GM19324 (cell line): ENCODE results near the gene NCCRP1.

ENCODE experiments used
- ATAC-seq: cut with Tn5 transposase; IDR thresholded peaks from one replicate; pipeline ENCODE4 v1.9.1; 2021; ENCODE audit warnings: mild to moderate bottlenecking, moderate library complexity; ENCODE audit not compliant: unreplicated experiment, low FRiP score

NCCRP1 gene

DNA sequence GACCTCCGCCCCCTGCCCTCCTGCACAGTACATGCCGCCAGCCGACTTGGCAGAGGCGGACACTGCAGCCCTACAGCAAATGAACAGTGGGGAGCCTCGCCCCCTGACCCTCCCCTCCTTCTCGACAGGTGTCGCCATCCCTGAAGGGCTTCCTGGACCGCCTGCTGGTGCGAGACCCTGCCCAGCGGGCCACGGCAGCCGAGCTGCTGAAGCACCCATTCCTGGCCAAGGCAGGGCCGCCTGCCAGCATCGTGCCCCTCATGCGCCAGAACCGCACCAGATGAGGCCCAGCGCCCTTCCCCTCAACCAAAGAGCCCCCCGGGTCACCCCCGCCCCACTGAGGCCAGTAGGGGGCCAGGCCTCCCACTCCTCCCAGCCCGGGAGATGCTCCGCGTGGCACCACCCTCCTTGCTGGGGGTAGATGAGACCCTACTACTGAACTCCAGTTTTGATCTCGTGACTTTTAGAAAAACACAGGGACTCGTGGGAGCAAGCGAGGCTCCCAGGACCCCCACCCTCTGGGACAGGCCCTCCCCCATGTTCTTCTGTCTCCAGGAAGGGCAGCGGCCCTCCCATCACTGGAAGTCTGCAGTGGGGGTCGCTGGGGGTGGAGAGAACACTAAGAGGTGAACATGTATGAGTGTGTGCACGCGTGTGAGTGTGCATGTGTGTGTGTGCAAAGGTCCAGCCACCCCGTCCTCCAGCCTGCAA, 18.3 kb upstream of the NCCRP1 start:
- ATAC-seq, result no peak

DNA sequence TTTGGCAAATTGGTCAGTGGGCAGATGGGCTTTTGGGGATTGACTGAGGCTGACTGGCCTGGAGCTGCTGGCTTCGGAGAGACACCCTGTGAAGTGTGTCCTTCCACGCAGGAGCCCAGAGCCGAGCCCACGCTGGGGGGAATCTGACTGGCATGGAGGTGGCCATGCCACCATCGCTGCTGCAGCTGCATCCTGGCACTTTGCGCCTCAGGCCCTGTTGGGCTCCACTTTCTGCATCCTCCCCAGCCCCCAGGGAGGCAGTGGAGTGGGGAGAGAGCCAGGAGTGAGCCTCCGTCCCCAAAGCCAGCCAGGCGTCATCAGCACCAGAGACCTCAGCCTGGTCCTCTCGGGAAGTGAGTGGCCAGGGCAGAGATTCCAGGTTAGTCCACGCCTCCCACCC, 17.0 kb upstream of the NCCRP1 start:
- ATAC-seq, result no peak

DNA sequence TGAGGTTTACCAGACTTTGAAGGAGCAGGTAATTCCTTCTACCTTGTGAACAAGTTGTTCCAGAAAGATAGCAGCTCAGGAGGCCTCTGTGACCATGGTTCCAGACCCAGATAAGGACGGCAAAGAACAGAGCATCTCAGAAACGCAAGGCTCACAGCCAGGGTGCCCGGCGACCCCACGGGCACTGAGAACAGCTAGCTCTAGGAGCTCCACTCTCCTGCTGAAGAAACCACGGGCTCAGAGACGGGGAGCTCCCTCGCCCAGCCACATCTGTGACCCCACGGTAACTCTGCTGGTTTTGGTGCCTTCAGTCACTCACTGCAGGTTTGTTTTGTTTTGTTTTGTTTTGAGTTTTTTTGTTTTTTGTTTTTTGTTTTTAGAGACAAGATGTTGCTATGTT, 16.0 kb upstream of the NCCRP1 start:
- no peak for ATAC-seq

DNA sequence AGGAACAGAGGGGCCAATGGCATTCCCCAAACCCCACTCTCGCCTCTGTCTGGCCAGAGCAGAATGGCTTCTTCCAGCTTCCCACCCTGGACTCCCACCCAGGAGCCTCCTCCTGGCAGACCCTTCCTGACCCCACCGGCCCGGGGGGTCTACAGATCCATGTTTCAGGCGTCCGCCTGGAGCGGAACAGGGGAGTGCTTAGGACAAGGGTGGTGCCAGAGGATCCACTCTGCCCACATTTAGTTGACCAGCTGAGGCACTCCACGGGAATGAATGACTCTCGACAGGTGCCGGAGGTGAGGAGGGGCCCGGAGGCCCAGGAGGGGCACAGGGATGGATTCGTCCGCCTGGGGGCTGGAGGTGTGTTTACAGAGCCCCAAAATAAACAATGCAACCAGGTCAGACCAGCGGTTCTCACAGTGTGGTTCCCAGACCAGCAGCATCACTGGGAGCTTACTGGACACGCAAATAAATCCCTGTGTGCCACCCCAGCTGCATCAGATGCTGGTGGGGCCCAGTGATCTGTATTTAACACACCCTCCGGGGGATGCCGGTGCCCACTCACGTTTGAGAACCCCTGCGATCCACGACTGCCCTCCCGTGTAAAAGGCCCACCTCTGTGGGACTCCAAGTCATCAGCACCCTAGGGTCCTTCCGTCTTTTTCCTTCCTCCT, 15.1 kb upstream of the NCCRP1 start:
- ATAC-seq, result no peak

DNA sequence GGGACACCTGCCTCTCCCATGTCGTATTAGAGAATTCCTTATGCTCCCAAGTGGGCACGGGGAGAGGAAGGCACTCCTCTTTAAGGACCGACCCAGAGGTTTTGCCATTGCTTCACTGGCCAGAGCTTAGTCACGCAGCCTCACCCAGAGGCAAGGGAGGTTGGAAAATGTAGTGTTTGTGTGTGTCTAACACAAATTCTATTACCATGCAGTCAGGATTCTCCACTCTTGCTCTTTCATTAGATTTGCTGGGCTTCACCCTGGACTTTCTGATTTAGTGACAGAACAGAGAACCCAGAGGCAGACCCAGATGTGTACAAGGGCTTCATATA, 14.6 kb upstream of the NCCRP1 start:
- no peak for ATAC-seq

DNA sequence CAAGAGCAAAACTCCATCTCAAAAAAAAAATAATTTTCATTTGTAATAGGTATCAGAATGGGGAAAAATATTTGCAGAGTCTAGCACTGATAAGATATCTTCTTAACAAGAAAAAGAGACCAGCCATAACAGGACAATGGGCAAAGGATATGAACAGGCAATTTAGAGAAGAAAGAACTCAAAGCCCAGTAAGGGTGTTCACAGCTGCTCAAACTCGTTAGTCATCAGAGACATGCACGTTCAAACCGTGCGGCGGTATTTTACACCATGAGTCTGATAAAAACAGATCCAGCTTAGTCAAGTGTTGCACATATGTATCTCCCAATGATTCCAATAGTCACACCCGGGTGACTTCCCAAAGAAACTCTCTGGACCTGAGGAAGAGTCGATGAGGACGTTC, 13.7 kb upstream of the NCCRP1 start:
- no peak for ATAC-seq

DNA sequence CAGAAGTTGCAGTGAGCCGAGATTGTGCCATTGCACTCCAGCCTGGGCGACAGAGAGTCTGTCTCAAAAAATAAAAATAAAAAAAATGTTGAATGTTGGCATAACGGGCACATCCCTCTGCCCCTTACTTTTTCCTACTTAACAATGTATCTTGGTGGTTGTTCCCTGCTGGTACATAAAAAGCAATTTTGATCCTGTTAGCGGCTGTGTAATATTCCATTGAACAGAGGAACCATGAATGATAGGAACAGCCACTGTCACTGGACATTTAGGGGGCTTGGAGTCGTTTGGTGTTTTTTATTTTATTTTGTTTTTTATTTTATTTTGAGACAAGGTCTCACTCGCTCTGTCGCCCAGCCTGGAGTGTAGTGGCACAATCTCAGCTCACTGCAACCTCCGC, 10.4 kb upstream of the NCCRP1 start:
- no peak for ATAC-seq

DNA sequence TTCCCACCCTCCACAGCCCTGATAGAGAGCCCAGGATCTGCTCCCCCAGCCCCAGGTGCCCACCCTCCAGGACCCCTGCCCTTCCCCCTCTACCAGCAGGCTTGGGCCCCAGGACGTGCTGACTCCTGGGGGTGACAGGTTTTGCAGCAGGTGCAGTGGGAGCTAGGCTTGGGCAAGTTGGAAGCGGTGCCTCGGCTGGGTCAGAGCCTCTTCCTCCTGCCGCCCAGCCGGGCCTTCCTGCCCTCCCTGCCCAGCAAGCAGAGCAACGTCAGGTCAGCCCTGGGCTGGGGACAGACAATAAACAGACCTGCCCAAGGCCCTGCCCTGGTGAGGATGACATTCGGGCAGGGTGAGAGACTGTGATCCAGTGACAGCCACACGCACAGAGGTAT, 9.2 kb upstream of the NCCRP1 start:
- ATAC-seq, result no peak

DNA sequence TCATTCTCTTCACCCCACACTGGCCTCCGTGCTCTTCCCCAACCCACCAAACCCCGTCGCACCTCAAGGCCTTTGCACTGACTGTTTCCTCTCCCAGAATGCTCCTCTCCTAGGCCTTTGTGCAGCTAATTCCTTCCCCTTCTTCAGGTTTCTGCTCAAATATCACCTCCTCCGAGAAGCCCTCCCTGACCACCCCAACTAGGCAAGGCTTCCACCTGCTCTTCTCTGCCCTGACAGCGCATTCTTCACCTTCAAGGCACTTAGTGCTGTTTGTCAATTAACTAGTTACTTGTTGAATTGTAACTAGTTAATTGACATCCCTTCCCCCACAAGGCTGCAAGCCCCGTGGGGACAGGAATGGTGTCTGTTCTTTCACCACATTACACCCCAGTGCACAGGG, 7.8 kb upstream of the NCCRP1 start:
- ATAC-seq, result no peak

DNA sequence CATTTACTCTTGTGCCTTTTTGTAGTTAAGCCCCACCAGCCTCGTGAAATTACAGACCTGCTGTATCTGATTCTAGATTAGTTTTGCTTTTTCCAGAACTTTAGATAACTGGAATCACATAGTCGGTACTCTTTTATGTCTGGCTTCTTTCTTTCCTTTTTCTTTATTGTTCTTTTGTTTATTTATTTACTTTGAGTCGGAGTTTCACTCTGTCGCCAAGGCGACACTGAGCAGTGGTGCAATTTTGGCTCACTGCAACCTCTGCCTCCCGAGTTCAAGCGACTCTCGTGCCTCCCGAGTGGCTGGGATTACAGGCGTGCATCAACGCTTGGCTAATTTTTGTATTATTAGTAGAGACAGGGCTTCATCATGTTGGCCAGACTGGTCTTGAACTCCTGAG, 6.0 kb upstream of the NCCRP1 start:
- no peak for ATAC-seq

DNA sequence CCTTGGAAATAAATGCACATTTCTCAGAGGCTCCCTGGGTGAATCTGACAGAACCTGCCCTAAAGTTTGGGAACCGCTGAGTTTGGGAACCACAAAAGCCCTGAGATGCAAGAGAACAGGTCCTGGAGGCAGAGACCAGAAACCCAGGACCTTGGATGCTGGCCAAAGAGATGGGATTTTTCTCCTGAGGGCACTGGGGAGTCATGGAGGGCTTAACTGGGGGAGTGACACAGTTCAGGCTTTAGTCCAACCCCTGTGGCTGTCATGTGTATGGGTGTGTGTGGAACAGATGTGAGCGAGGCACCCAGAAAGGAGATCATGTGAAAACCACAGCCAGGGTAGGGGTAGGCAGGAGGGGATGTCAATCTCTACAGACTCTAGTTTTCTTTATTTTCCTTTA, 3.9 kb upstream of the NCCRP1 start:
- no peak for ATAC-seq

DNA sequence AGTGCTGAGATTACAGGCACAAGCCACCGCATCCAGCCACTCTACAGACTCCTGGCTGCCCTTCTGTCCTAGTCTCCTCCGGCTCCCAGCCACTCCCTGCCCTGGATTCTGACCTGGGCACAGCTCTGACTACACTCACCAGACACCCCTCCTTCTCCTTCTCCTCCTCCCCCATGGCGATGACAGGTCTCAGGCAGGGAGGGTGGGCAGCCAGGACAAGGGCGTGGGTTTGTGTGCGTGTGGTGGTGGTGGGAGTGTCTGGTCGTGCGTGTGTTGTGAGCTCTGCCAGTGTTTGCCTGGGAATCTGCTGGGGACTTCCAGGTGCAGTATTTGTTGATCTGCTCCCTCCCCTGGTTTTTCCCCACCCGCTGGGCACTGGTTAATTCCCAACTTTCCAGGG, 3.0 kb upstream of the NCCRP1 start:
- ATAC-seq, result no peak

DNA sequence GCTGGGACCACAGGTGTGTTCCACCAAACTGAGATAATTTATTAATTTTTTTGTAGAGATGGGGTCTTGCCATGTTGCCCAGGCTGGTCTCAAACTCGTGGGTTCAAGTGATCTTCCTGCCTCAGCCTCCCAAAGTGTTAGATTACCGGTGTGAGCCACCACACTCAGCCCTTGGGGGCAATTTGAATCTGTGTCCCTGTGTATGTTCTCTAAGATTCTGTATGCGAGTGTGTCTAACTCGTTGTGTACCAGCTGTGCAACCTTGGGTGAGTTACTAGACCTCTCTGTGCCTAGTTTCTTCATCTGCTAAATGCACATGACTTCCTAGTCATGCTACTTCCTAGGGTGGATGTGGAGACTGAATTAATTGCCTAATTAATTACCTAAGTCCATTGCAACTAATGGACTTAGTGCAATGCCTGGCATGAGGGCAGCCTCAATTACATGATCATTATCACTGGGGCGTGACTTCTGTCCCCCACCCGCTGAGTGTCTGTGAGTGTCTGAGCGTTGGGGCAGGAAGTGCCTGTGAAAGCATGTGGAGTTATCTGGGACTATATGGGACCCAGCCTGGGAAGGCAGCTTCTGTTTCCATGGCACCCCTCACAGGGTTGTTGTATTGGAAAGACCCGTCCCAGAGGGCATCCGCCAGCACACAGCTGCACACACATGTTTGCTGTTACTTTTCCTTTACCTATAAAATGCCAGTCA, 1.8 kb upstream of the NCCRP1 start:
- ATAC-seq, result no peak

DNA sequence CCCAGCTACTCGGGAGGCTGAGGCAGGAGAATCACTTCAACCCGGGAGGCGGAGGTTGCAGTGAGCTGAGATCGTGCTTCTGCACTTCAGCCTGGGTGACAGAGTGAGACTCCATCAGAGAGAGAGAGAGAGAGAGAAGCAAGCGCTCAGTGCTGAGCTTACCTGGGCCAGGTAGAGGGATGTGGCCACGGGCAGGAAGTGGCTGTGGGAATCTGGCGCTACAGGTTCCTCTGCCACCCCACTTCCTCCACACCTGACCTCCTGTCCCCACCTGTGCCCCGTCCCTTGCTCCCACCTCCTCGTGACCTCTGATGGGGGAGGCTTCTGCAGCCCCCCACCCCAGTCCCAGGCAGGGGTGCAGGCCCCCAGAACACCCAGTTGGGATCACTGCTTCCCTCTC, 1.0 kb upstream of the NCCRP1 start:
- no peak for ATAC-seq

DNA sequence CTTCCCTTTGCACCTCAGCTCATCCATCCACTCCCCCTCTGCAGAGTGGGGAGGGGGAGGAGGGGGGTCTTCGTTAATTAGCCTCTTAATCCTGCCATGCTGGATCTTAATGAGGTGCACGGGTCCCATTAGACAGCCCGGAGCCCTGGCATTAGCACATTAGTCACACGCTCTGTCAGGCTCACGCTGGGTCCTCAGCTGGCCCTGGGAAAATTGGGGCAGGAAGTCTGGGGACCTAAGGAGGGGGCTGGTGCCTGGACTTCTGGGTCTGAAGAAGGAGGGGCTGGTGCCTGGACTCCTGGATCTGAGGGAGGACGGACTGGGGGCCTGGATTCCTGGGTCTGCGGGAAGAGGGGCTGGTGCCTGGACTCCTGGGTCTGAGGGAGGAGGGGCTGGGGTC, 444 bp upstream of the NCCRP1 start:
- ATAC-seq, result no peak

DNA sequence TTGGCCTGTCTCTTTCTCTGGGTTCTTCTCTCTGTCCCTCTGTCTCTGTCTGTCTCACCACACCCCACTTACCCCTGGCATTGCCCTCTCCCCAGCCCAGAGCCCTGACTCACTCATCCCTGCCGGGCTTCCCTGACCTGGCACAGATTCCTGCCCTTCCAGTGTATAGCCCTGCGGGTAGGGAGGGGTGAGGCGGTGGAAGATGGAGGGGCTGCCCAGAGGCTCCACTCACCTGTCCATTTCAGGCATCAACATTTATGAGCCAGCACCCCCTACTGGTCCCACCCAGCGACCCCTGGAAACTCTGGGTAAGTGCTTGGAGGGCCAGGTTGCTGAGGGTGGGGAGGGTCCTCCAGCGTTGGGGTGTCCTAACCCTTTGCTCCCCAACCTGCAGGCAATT, 1.0 kb downstream of the NCCRP1 start:
- ATAC-seq, result no peak

DNA sequence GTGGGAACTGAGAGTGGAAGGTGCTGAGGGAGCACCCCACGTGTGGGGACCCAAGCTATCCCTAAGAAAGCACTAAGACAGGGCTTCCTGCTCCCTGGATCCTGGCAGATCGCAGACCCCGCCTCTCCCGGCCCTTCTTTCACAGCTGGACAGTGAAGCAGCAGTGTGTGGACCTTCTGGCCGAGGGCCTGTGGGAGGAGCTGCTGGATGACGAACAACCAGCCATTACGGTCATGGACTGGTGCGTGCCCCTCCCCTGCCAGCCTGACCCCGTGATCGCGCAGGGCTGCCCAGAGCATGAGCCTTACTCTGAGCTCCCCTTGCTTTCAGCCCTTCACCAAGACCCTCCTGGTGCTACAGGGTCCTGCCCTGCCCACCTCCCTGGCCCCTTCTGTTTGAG, 2.3 kb downstream of the NCCRP1 start:
- no peak for ATAC-seq

DNA sequence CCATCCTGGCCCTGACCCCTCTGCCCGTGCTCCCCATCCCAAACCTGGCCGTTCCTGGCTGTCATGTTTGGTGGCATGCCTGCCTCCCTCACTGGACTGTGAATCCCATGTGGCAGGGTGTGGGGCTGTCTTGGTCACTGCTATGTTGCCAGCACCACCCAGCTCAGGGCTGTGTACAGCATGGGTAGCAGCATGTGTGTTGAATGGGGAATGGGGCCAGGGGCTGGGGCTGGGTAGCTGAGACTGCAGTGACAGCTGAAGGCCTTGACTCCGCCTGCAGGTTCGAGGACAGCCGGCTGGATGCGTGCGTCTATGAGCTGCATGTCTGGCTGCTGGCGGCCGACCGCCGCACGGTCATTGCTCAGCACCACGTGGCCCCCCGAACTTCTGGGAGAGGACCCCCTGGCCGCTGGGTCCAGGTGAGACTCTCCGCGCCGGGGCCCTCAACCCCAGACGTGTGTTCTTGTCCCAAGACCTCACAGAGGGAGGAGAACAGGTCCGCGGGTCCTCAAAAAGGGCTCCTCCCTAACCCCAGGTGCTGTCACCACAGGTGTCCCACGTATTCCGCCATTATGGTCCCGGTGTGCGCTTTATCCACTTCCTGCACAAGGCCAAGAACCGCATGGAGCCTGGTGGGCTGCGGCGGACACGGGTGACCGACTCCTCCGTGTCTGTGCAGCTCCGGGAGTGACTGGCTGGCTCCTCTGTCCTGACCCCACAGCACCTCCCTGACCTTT, 3.5 kb downstream of the NCCRP1 start:
- no peak for ATAC-seq

DNA sequence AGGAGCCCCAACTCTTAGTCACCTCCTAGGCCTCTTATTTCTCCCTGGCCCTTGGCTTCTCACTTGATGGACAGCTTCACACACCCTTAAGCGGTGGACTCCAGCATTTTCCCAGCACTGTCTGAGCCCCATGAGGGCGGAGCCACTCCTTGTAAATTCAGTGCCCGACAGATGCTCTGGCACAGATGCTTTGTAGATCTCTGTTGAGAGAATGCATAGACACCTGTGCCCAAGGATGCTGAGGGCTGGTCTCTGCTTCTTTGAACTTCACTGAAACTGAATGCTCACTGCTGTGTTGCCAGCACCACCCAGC, 4.0 kb downstream of the NCCRP1 start:
- no peak for ATAC-seq

DNA sequence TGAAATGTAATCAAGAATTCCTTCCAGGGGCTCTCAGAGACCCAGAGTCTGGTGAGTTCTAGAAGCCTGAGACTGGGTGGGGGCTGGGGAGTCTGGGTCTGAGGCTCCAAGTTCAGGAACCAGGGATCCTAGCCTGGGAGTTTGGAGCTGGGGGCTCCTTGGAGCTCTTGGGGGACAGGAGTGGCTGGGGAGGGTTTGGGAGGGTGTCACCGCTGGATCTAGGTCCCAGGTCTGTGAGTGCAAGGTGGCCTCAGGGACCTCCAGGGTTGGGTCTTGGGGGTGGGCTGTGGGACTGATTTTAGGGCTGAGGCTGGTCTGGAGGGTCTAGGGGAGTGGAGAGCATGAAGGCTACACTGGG, 6.2 kb downstream of the NCCRP1 start:
- no peak for ATAC-seq
